Activated T-helper 1 cell treated with Interleukin-2 at 50 U/mL for 16 hours (primary cell): ENCODE data around the gene ZSWIM9.

Experiments
- DNase-seq: peaks from one replicate; pipeline ENCODE4 v3.0.0-alpha.2; 2020; ENCODE audit warnings: low read depth

The ZSWIM9 gene

DNA sequence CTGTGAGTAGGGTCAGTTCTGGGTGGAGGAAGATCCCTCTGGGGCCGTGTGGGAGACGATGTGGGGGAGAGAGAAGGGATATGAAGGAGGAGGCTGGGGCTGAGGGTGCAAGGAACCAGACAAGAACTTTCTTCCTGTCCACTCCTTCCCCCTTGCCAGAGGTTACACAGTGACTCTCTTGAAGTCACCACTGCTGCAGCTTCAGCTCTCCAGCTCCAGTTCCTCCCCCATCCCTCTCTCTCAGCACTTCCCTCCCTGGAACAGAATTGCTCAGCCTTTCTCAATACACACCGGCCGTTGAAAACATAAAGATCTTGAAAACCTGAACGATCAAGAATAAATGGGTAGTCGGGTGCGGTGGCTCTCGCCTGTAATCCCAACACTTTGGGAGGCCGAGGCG is 5.1 kb downstream of the ZSWIM9 start:
- no peak for DNase-seq

DNA sequence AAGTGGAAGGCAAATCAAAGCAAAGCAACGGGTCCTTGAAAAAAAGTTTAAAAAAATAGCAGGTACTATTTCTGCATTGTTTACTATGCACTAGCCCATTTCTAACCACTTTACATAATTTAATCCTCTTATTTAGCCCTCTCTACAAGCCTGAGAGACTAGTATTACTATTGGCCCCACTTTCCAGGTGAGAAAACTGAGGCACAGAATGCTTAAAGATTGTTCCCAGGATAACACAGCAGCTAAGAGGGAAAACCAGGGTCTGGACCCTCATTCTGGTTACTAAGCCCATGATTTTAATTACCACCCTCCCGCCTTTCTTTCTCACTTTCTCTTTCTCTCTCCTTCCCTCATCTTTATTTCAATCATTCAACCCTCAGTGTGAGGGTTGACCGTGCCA is 5.7 kb downstream of the ZSWIM9 start:
- no peak for DNase-seq

DNA sequence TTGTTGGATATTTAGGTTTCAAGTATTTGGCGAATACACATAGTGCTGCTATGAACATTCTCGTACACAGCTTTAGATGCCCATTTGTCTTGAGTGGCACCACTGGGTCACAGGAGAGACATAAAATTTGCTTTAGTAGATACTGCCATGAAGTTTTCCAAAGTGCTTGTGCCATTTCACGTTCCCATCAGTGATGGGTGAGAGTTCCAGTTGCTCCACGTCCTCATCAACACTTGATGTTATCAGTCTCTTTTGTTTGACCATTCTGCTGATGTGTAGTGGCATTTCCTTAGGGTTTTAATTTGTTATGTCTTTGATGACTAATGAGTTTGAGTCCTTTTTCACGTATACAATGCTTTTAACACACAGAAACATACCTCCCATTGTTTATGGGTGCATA is 11.0 kb downstream of the ZSWIM9 start:
- no peak for DNase-seq

DNA sequence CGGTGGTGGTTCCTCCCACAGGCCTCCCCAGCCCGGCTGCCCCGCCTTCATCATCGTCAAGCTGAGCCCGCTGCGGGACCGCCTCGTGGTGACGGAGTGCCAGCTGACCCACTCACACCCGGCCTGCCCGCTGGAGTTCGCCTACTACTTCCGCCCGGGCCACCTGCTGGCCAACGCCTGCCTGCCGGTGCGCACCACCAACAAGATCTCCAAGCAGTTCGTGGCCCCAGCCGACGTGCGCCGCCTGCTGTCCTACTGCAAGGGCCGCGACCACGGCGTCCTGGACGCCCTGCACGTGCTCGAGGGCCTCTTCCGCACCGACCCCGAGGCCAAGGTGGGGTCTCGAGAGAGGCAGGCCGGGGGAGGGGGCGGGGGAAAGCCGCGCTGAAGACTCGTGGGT is 12.0 kb downstream of the ZSWIM9 start:
- no peak for DNase-seq

DNA sequence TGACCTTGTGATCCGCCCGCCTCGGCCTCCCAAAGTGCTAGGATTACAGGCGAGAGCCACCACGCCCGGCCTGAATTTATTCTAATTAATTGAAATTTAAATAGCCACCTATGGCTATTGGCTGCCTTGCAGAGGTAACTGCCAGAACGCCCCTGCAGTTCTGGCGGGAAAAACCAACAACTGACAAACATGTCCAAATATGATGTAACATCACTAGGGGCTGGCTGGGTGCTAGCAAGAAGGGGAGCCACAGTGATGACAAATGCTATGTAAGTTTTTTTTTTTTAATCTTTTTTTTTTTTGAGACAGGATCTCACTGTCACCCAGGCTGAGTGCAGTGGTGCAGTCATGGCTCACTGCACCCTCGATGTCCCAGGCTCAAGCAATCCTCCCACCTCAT is 12.9 kb downstream of the ZSWIM9 start:
- DNase-seq = no peak

DNA sequence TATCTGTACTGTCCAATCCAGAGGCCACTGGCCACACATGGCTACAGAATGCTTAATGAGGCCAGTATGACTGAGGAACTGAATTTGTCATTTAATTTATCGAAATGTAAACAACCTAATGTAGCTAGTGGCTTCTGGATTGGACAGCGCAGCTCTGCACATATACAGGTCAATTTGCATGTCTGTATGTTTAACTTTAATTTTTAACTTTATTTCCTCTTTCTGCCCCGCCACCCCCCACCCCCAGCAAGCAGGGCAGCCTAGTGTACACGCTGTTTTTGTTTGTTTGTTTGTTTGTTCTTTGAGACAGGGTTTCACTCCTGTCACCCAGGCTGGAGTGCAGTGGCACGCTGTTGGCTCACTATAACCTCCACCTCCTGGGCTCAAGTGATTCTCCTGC is 15.5 kb downstream of the ZSWIM9 start:
- DNase-seq = no peak

DNA sequence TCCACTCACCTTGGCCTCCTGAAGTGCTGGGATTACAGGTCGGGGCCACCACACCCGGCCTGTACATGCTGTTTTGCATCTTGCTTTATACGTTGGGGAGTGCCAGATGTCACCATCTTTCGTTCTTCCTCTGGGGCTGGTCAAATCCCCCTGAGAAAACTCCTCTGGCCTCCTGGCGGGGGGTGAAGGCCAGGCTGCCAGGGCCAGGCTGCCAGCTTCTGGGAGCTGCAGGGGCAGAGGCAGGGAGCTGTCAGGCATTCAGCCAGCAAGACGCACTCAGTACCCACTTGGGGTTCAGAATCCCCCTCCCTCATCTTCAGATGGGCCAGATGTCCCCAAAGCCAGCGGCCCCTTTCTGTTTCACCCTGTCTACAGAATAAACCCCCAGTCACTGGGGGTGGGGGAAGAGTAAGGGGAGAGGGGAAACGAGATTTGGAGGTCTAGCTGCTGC is 16.1 kb downstream of the ZSWIM9 start:
- DNase-seq = no peak

DNA sequence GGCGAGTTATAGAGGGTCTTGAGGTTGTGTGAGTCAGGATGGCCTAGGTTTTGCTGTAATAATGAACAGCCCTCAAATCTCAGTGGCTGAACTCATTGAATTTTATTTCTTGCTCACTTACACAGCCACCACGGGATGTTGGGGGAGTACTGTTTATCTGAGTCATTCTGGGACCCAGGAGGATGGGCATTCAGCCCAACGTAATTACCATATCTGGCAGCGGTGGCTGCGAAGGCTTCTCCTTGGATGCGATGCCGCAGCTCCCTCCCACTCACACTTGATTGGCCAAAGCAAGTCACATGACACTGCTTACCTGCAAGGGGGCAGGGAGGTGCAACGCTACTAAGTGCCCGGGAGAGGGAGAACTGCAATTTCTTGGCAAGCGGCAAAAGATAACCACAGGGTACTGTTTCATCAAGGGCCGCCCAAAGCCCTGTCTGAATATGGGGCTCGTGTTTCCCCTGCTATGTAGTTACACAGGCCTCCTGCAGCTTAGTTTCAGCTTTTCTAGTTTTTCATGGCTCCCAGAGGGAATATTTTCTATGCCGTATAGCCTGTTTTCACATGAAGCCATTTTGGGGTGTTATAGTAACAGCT is 19.9 kb downstream of the ZSWIM9 start:
- DNase-seq = peak; percentile 50

DNA sequence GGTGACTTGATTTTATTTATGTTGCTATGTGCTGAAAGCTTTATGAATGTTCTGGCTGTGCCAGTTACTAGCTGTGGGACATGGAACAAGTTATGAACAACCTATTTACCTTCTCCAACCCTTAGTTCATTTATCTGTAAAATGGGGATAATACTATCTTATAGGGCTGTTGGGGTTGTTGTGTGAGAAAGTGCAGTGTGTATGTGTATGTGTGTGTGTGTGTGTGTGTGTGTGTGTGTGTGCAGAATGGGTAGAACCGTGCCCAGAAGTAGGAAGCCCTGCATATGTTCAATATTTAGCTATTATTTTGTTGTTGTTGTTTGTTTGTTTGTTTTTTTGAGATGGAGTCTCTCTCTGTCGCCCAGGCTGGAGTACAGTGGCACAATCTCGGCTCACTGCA is 20.4 kb downstream of the ZSWIM9 start:
- DNase-seq = no peak

DNA sequence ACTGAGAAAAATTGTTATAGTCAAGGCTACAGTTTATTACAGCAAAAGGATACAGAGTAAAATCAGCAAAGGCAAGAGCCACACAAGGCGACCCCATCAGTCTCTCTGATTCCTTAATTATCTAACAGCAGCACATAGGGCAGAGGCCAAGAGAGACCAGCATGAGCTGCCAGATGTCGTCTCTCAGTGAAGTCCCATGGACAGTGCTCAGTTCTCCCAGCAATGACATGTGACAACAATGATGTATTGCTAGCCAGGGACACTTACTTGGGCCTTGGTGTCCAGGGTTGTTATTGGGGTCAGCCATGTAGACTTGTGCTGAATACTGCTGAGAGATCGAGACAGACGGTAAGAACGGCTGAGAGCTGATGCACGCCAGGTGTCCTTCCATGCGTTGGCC is 22.3 kb downstream of the ZSWIM9 start:
- DNase-seq = no peak

DNA sequence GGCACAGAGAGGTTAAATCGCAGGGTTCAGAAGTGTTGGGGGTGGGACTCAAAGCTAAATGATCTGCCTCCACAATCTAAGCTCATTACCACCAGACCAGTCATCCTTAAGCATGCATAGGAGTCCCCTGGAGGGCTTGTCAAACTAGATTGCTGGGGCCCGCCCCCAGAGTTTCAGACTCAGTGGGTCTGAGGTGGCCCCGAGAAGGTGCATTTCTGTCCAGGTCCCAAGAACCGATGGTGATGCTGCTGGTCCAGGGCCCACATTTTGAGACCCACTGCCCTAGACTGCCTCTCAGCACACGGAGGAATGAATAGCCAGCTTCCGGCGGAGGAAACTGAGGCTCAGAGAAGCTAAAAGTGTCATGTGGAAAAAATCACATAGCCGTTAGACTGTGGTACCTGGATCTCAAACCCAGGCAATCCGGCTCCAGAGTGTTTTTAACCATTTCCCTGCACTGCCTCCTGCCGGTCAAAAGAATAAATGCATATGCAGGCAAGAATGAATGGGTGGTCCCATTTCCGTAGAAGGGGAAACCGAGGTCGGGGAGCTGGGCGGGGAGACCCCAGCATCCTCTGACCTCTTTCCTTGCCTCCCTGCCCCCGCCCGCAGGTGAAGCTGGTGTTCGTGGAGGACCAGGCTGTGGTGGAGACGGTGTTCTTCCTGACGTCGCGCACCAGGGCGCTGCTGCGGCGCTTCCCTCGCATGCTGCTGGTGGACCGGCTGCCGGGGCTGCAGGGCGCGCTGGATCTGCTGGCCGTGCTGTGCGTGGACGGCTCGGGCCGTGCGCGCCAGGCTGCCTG is 23.8 kb downstream of the ZSWIM9 start:
- no peak for DNase-seq

DNA sequence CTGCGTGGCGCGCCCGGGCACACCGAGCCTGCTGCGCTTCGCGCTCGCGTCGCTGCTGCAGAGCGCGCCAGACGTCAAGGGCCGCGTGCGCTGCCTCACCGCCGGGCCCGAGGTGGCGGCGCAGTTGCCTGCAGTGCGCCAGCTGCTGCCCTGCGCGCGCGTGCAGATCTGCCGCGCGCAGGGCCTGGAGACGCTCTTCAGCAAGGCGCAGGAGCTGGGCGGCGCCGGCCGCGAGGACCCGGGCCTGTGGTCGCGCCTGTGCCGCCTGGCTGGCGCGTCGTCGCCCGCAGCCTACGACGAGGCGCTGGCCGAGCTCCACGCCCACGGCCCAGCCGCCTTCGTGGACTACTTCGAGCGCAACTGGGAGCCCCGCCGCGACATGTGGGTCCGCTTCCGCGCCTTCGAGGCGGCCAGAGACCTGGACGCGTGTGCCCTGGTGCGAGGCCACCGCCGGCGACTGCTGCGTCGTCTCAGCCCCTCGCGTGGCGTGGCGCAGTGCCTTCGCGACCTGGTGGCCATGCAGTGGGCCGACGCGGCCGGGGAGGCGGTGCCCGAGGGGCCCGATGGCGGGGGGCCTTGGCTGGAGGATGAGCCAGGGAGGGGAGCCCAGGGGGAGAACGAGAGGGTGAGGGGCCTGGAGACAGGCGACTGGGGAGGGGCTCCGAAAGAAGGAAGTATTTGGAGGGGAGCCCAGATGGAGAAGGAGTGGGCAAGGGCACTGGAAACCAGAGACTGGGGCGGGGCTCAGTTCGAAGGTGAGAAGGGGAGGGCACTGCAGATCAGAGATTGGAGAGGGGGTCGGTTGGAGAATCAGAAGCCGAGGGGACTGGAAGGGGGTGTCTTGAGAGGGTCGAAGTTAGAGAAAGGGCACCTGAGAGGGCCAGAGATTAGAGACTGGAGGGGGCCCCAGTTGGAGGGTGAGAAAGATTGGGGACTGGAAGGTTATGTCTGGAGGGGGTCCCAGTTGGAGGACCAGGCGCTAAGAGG is 24.7 kb downstream of the ZSWIM9 start:
- no peak for DNase-seq

DNA sequence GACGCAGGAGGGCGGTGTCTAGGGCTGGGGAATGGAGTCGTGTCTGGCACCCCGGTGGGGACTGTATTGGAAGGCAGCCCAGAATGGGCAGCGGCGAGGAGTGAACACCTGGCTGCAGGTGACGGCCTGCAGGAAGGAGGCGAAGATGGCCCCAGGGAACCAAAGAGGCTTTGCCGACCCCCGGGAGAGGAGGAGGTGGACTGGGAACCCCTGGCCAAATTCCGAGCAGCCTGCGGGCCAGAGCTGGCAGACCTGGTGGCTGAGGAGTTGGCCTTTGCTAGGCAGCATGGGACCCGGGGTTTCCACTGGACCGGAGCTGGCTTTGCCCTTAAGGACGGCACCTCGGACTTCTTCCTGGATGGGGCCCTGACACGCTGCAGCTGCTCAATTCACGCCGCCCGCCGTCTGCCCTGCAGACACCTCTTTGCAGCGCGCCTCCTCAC is 25.9 kb downstream of the ZSWIM9 start:
- DNase-seq = no peak

DNA sequence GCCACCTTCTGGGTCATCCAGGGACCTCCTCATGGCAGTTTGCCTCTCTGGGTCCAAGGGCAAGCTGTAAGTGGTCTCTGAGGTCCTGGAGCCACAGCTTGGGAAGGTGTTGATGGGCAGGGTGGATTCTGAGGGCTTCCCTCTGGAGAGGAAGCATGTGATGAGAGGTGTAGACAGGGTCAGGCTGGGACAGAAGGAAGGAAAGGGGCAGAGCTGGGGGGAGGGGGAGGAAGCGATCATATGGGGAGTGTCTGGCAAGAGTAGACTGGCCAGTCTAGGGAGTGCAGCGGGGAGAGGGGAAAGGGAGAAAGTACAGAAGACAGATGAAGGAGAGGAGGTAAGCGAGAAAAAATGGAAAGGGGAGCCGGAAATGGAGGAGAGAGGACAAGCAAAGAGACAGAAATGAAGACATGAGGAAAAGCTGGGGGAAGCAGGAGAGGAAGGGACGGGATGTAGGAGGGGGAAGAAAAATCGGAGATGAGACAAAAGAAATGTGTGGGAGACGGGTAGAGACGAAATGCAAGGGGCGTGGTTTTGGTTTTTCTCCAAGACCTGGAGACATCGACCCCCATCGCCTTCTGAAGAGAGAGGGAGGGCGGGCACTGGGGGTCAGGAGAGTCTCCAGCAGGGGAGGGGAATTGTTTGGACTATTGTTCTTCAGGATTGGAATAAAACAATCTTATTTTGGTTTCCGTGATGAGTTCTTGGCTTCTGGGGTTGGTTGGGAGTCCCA is 26.6 kb downstream of the ZSWIM9 start:
- DNase-seq = no peak

DNA sequence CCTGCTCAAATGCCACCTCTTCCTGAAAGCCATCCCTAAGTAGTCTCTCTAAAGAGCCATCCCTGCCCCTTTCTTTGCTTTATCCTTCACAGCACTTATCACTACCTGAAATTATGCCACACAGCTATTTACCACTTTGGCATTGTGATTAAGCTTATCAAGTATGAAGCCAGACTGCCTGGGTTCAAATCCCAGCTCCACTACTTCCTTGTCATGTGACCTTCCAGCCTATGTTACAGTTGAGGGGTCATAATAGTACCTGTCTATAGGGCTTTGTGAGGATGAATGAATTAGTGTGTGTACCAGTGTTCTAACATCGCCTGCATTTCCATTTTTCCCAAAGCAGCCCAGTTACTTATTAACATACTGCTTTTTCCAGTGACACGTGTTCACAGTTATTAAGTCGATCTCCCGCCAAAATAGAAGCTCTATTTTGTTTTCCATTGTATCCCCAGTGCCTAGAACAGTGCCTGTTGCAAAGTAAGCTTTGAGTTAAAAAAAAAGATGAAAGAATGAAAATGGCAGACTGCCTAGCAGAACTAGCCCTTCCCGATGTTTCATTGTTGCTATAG is 32.8 kb downstream of the ZSWIM9 start:
- no peak for DNase-seq

DNA sequence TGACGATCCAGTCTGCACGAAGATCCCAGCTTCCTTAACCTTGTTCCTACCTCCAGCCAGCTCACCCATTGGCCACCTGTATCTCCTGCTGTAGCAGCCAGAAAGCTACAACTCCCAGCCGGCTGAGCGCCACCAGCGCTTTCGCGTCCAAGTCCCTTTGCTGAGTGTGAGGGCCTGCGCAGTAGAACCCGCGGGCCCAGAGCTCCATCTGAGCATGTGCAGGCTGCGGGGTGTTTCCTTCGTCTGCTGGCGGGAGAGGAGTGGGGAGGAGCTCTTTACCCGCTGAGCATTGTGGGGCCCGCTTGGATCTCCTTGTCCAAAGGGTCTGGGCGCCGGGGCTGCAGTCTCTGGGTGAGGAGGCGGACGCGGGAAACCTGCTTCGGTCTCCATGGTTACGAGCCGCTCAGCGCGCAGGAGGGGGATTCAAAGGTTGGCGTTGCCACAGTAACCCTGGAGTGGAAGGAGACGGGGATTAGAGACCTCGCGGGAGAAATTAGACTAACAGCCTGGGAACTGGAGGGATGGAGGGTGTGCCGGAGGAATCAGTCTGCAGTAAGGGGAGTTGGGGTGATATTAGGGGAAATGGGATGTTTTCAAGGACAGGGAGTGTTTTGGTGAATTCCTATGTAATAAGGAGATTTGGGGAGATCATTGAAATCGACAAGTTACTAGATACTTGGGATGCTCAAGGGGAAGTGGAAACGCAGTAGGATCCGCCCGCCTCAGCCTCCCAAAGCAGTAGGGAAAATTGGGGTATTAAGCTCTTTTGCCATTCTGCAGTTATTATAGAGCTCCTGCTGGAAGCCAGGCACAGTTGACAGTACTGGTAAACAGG is 33.5 kb downstream of the ZSWIM9 start:
- DNase-seq = peak; percentile 82

DNA sequence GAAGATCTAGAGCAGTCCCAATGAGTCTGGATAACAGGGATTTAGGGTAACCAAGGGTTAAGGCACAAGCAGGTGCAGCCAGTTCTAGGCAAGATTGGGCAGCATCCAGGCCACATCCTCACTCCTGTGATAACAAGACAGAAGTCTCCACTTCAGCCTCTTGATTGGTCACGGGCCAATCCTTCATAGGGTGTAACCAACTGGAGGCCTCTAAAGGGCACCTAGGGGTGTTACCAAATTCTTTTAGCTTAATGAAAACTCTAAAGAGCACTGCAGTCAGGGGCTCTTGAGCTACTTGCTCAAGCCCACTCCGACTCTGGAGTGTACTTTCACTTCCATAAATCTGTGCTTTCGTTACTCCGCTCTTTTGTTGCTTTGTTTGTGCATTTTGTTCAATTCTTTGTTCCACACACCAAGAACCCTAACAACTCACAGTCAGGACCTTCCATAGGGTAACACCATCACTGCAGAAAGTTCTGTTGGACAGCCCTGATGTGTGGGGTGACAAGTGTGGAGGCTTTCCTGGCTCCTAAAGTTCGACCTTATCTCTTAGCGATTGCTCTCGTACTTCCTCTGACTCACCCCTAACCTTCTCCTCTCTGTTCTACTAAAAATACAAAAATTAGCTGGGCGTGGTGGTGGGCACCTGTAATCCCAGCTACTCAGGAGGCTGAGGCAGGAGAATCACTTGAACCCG is 36.1 kb downstream of the ZSWIM9 start:
- DNase-seq = no peak

DNA sequence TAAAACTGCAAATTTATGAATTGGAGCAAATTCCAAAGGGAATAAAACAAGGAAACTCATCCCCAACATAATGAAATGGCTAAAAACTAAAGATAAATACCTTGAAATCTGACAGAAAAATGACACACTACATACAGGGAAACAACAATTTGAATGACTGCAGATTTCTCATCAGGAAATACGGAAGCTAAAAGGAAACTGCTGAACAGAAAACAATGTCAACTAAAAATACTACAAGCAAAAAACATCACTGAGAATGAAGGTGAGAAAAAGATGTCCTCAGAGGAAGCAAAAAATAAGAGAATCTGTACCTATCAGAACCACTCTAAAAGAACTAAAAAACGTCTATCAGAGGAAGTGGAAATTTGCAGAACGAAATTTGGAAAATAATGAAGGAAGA is 39.5 kb downstream of the ZSWIM9 start:
- DNase-seq = no peak

DNA sequence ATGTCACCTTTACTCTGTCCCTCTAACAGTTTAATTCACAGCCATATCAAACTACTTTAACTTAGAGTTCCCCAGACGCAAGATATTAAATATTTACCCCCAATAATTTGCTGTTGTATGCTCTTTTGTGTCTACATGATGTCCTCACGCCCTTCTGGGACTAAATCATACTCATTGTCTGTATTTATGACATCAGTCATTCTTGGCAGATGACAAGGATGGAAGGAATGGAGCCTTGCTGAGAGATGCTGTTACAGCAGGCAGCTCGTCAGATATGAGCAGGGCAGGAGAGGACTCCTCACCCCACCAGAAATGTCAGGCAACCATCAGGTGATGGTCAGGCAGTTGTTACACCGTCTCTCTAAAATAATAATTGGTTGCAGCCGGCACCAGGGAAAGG is 43.5 kb downstream of the ZSWIM9 start:
- no peak for DNase-seq

DNA sequence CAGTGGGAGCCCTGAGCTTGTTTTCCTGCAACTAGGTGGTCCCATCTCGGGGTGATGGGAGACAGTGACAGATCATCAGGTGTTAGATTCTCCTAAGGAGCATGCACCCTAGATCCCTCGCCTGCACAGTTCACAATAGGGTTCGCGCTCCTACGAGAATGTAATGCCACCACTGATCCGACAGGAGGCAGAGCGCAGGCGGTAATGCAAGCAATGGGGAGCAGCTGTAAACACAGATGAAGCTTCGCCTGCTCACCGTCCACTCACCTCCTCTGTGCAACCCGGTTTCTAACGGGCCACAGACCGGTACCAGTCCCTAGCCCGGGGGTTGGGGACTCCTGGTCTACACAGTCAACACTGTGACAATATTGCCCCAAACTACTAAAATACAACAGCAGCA is 46.5 kb downstream of the ZSWIM9 start:
- DNase-seq = no peak
